Liver (tissue), 9 donors: ENCODE measurements around the gene SH3D19. TPM values are rescaled to one million over a fixed set of nuclear protein-coding genes. Genes with fewer than 3 reads are reported as not detected.

Experiments used
- DNase-seq: peaks from one replicate; pipeline ENCODE4 v3.0.0-alpha.2; 2017; ENCODE audit warnings: low spot score
- H3K27ac ChIP-seq, 2 donors: one replicate each; pipeline ENCODE4 v1.7.0; 2013; ENCODE audit warnings: inconsistent platforms in 2 of 2, low read length in 2 of 2, control low read depth in 1 of 2, low read depth in 1 of 2, mild to moderate bottlenecking in 1 of 2
- H3K27me3 ChIP-seq, 4 donors: one replicate each; pipeline versions ENCODE4 v1.6.1 to v1.7.0; 2013; ENCODE audit warnings: low read length in 3 of 4, inconsistent platforms in 1 of 4, mild to moderate bottlenecking in 1 of 4, moderate library complexity in 1 of 4; ENCODE audit not compliant: control insufficient read depth in 4 of 4, insufficient read depth in 4 of 4
- H3K36me3 ChIP-seq, 4 donors: one replicate each; pipeline versions ENCODE4 v1.6.1 to v1.7.0; 2013; ENCODE audit warnings: low read length in 3 of 4, mild to moderate bottlenecking in 3 of 4, low read depth in 1 of 4, moderate library complexity in 1 of 4; ENCODE audit not compliant: control insufficient read depth in 4 of 4, insufficient read depth in 3 of 4
- H3K4me1 ChIP-seq, 4 donors: one replicate each; pipeline versions ENCODE4 v1.6.1 to v1.7.0; 2013; ENCODE audit warnings: low read length in 3 of 4, mild to moderate bottlenecking in 3 of 4, moderate library complexity in 1 of 4; ENCODE audit not compliant: control insufficient read depth in 4 of 4, insufficient read depth in 4 of 4
- H3K4me3 ChIP-seq, 3 donors: one replicate each; pipeline versions ENCODE4 v1.6.1 to v1.7.0; 2013; ENCODE audit warnings: low read length in 3 of 3, control low read depth in 1 of 3, low read depth in 1 of 3, mild to moderate bottlenecking in 1 of 3
- H3K9ac ChIP-seq, 2 donors: one replicate each; pipeline ENCODE4 v1.7.0; 2013; ENCODE audit warnings: low read length in 2 of 2, mild to moderate bottlenecking in 2 of 2, moderate library complexity in 2 of 2, control low read depth in 1 of 2, low read depth in 1 of 2
- H3K9me3 ChIP-seq, 4 donors: one replicate each; pipeline versions ENCODE4 v1.6.1 to v1.7.0; 2013; ENCODE audit warnings: low read length in 3 of 4; ENCODE audit not compliant: control insufficient read depth in 4 of 4
- CTCF ChIP-seq: fragments of 150-350 bp; IDR thresholded peaks from 2 replicates; pipeline ENCODE4 v1.5.1; 2017; ENCODE audit warnings: improper control_type of control experiment, low read depth, low read length; ENCODE audit not compliant: missing input control
- EGR1 ChIP-seq, 2 donors: IDR thresholded peaks; 2 replicates each; pipeline ENCODE4 v1.6.1; 2016 to 2018; ENCODE audit warnings: antibody characterized with exemption in 2 of 2, low read depth in 2 of 2
- FOXA1 ChIP-seq: IDR thresholded peaks from 2 replicates; pipeline ENCODE4 v1.6.1; 2016; ENCODE audit warnings: antibody characterized with exemption
- FOXA2 ChIP-seq: IDR thresholded peaks from 2 replicates; pipeline ENCODE4 v1.6.1; 2016; ENCODE audit warnings: antibody characterized with exemption
- HNF4A ChIP-seq, 2 donors: conservative IDR thresholded peaks; 2 replicates each; pipeline ENCODE4 v1.6.1; 2016; ENCODE audit warnings: antibody characterized with exemption in 2 of 2, mild to moderate bottlenecking in 2 of 2
- HNF4G ChIP-seq: IDR thresholded peaks from 2 replicates; pipeline ENCODE4 v1.6.1; 2016; ENCODE audit warnings: antibody characterized with exemption
- JUND ChIP-seq, 2 donors: IDR thresholded peaks; 2 replicates each; pipeline ENCODE4 v1.6.1; 2016; ENCODE audit warnings: antibody characterized with exemption in 2 of 2
- MAX ChIP-seq: IDR thresholded peaks from 2 replicates; pipeline ENCODE4 v1.6.1; 2016; ENCODE audit warnings: antibody characterized with exemption
- NR2F2 ChIP-seq: IDR thresholded peaks from 2 replicates; pipeline ENCODE4 v1.6.1; 2016; ENCODE audit warnings: antibody characterized with exemption
- RAD21 ChIP-seq, 2 donors: IDR thresholded peaks; 2 replicates each; pipeline ENCODE4 v1.6.1; 2016; ENCODE audit warnings: antibody characterized with exemption in 2 of 2, mild to moderate bottlenecking in 2 of 2
- REST ChIP-seq: IDR thresholded peaks from 2 replicates; pipeline ENCODE4 v1.6.1; 2016; ENCODE audit warnings: antibody characterized with exemption, mild to moderate bottlenecking
- YY1 ChIP-seq: IDR thresholded peaks from 2 replicates; pipeline ENCODE4 v1.6.1; 2016; ENCODE audit warnings: antibody characterized with exemption, mild to moderate bottlenecking
- ZBTB33 ChIP-seq: IDR thresholded peaks from 2 replicates; pipeline ENCODE4 v1.6.1; 2016; ENCODE audit warnings: antibody characterized with exemption
- WGBS: extraction: QIAGEN DNeasy Blood & Tissue Kit; methylation state at CpG from one replicate; pipeline ENCODE4 v1.1.7; 2013; 5-methylcytosine and 5-hydroxymethylcytosine counted together
- polyA plus RNA-seq, 2 donors: library from polyadenylated mRNA; stranded (reverse) in 1 of 2; unstranded in 1 of 2; fragments of 200-250 nt in 1 of 2; fragments of >200 nt in 1 of 2; fragmentation: Nextera tagmentation in 1 of 2; extraction: Ambion mirVana in 1 of 2; gene quantifications; one replicate each; pipeline versions ENCODE4 v1.2.1 to v1.2.3, GENCODE V29; 2013 to 2015
- total RNA-seq, 2 donors: library from RNA; depleted of rRNA; stranded (reverse); fragments of >200 nt; gene quantifications; one replicate each; pipeline ENCODE4 v1.2.3, GENCODE V29; 2014
- donor health status: healthy.
- donor health status: healthy.
- donor health status: healthy.
- donor health status: healthy.
- donor health status: healthy.

The SH3D19 gene
- total and polyA plus RNA-seq, 4 donors = 11.0 to 22.2 (median 17.1) TPM

GRCh38 chr4:151167561-151167960 lies 157.8 kb downstream of the SH3D19 start:
- no peaks in the 10 kb centered on the region for H3K9me3 ChIP-seq
- DNase-seq = no peak
- TF ChIP-seq MAX (no peak), NR2F2 (no peak), FOXA1 (no peak), ZBTB33 (no peak), RAD21 (IDR thresholded peaks at IDR 0.05) (no peak), JUND (IDR thresholded peaks at IDR 0.05) (no peak), EGR1 (IDR thresholded peaks at IDR 0.05; ENCODE audit: low read depth in 2 of 2) (no peak), FOXA2 (no peak), REST (no peak)
- WGBS = 97% methylated on average over 24 of the region's 24 CpGs
- no peaks in the 10 kb centered on the region for H3K4me1 ChIP-seq
- no peak overlapping the region for H3K9ac ChIP-seq
- H3K4me3 ChIP-seq = no peak overlapping the region
- H3K27ac ChIP-seq = no peak overlapping the region
- peaks cover 2 to 9% (median 3%) of the 10 kb centered on the region in 4 donors for H3K36me3 ChIP-seq
- no peaks in the 10 kb centered on the region for H3K27me3 ChIP-seq

GRCh38 chr4:151166636-151167035 lies 158.8 kb downstream of the SH3D19 start:
- H3K27ac ChIP-seq = no peak overlapping the region
- H3K36me3 ChIP-seq = peaks cover 2 to 8% (median 3%) of the 10 kb centered on the region in 4 donors
- no peak for DNase-seq

More at GRCh38 chr4:151166636-151167035, 158.8 kb downstream of the SH3D19 start:
- TF ChIP-seq HNF4G = no peak
- TF ChIP-seq RAD21 (IDR thresholded peaks at IDR 0.05) = no peak
- no peak for TF ChIP-seq HNF4A (conservative IDR thresholded peaks at IDR 0.05)
- no peak for TF ChIP-seq JUND (IDR thresholded peaks at IDR 0.05)
- TF ChIP-seq YY1 = no peak
- no peak for TF ChIP-seq CTCF
- WGBS = 93% methylated on average over 4 of the region's 4 CpGs
- Histone ChIP-seq H3K4me3 (no peak overlapping the region), H3K4me1 (no peaks in the 10 kb centered on the region), H3K9me3 (no peaks in the 10 kb centered on the region), H3K27me3 (no peaks in the 10 kb centered on the region), H3K9ac (no peak overlapping the region)
